Endothelial cell of umbilical vein (primary cell): ENCODE data around the gene MYOF.

Experiments used
- CTCF ChIP-seq, 2 donors: IDR thresholded peaks; 1 replicate in 1 of 2; 2 replicates in 1 of 2; pipeline ENCODE4 v1.5.1; 2011; ENCODE audit warnings: low read length in 2 of 2, mild to moderate bottlenecking in 2 of 2, moderate library complexity in 2 of 2, control low read depth in 1 of 2, inconsistent platforms in 1 of 2, low read depth in 1 of 2; ENCODE audit not compliant: insufficient read depth in 1 of 2; ENCODE audit errors: extremely low read depth in 1 of 2
- EZH2 ChIP-seq: IDR thresholded peaks from 2 replicates; pipeline ENCODE4 v1.6.1; 2012; ENCODE audit warnings: borderline replicate concordance, low read depth, mild to moderate bottlenecking, moderate library complexity, low read length, inconsistent platforms; ENCODE audit not compliant: severe bottlenecking
- FOS ChIP-seq: IDR thresholded peaks from 2 replicates; pipeline ENCODE4 v1.6.1; 2011; ENCODE audit warnings: mild to moderate bottlenecking, low read length, moderate library complexity, borderline replicate concordance; ENCODE audit not compliant: insufficient read depth
- GATA2 ChIP-seq: IDR thresholded peaks from 2 replicates; pipeline ENCODE4 v1.7.0; 2011; ENCODE audit warnings: low read depth, mild to moderate bottlenecking, moderate library complexity, mixed read lengths, low read length; ENCODE audit not compliant: insufficient read length, insufficient read depth
- JUN ChIP-seq: IDR thresholded peaks from 2 replicates; pipeline ENCODE4 v1.6.1; 2011; ENCODE audit warnings: borderline replicate concordance, low read depth; ENCODE audit not compliant: insufficient read length, insufficient read depth
- MAX ChIP-seq: IDR thresholded peaks from 2 replicates; pipeline ENCODE4 v1.6.1; 2011; ENCODE audit not compliant: insufficient read depth, insufficient read length
- MYC ChIP-seq: IDR thresholded peaks from one replicate; pipeline ENCODE4 v1.6.1; 2011; ENCODE audit warnings: mild to moderate bottlenecking, low read depth, low read length
- POLR2A ChIP-seq: IDR thresholded peaks from 2 replicates; pipeline ENCODE4 v1.6.1; 2012; ENCODE audit warnings: low read depth, mild to moderate bottlenecking, control low read depth, low read length
- POLR2AphosphoS5 ChIP-seq: IDR thresholded peaks from 2 replicates; pipeline ENCODE4 v1.6.1; 2012; ENCODE audit warnings: low read depth, mild to moderate bottlenecking, control low read depth, low read length, moderate library complexity; ENCODE audit not compliant: insufficient read depth

GRCh38 chr10:93299606-93300287 lies 182.4 kb downstream of the MYOF start:
- TF ChIP-seq CTCF (IDR thresholded peaks at IDR 0.05; ENCODE audit: extremely low read depth in 1 of 2, insufficient read depth in 1 of 2, low read depth in 1 of 2, low read length in 2 of 2) = no peak
- TF ChIP-seq EZH2 = no peak
- TF ChIP-seq POLR2AphosphoS5 = no peak
- no peak for TF ChIP-seq POLR2A
- TF ChIP-seq JUN = no peak
- TF ChIP-seq MYC = no peak
- TF ChIP-seq MAX = no peak
- no peak for TF ChIP-seq GATA2
- TF ChIP-seq FOS = no peak
